ENCODE data around the gene RARRES1. TPM values are rescaled to one million over a fixed set of nuclear protein-coding genes. Genes with fewer than 3 reads are reported as not detected.

The RARRES1 gene, protein sequence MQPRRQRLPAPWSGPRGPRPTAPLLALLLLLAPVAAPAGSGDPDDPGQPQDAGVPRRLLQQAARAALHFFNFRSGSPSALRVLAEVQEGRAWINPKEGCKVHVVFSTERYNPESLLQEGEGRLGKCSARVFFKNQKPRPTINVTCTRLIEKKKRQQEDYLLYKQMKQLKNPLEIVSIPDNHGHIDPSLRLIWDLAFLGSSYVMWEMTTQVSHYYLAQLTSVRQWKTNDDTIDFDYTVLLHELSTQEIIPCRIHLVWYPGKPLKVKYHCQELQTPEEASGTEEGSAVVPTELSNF
- 2.4 and 4.9 TPM in 2 replicates for total RNA-seq

DNA sequence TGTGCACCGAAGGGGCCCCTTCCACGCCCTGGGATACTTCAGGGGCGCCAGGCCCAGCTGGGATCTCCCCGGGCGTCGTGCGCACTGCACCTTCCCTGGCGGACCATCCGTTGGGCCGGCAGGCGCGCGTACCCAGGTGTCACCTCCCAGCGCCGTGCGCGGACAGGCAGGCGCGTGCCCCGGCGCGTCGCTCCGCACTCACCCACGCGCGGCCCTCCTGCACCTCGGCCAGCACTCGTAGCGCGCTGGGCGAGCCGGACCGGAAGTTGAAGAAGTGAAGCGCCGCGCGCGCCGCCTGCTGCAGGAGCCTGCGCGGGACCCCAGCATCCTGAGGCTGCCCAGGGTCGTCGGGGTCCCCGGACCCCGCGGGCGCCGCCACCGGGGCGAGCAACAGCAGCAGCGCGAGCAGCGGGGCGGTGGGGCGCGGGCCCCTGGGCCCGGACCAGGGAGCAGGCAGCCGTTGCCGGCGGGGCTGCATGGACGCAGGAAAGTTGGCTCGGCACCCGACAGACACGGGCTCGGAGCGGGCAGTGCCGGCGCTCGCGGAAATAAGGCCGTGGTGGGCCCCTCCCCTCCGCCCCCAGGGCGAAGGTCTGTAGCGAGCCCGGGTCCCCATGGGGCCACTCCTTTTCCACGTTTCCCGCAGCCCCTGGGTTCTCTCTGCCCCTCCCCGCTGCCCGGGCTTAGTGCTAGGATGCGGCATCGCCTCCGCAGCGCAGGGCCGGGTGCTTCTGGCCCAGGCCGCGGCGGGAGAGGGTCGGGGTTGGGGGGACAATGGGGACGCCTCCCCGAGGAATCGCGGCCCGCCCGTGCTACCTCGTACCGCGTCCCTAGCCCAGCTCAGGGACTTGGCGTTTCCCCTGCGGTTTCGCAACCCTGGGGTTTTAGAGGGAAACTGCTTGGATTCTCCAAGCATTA is at the start of gene RARRES1:
RARRES1 (minus strand) TSS at position 520 of the 918 bp plus-strand sequence; CDS start at position 478, 42 bp downstream.
- no peak for DNase-seq (ENCODE audit: low read depth, low spot score)

DNA sequence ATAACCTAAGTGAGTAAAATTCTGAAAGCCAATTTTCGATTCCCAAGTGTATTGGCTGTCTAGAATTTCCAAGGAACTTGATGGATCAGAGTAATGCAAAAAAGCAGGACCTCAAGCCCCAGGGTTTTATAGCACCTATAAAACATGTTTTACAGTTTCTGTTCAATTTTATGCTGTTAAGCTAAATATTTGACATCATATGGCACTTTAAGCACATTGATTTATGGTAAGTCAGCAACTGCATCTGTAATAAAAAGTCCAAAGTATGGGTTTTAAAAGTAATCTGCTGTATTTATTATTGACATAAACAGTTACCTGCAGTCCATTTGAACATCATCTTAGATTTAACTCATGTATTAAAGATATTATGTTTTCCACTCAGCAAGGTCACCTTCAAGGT is 49.6 kb upstream of the RARRES1 start:
- DNase-seq (ENCODE audit: low read depth, low spot score) = no peak

DNA sequence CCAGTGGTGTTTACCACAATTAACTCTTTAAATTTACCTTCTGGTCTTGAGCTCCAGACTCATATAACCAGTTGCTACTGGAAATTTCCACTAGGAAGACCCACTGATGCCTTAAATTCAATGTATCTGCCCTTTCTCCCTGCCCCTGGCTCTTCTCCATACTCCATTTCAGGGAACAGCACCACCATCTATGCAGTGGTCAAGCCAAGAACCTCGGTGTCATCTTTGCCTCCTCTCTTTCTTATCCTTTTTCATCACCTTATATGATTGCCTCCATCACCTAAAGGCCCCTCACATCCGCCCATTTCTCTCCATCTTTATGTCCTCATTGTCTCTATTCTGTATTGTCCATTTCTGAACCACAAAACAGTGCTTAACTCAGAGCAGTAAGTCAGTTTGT is 48.9 kb upstream of the RARRES1 start:
- DNase-seq (ENCODE audit: low read depth, low spot score) = no peak

DNA sequence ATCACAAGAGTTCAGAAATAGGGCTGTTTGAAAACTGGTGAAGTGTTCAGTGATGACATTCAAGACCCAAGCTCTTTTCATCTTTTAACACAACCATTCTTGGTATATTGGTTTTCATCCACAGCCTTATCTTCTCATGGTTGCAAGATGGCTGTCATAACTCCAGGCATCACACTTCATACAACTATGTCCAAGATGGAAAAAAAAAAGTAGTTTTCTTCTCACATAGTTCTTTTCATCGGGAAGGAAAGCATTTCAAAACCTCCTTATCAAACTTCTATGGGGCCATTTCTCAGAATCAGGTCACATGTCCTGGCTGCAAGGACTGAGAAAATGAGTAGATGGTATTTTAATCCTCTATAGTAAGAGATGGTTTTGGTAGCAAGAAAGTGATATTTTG is 48.5 kb upstream of the RARRES1 start:
- DNase-seq (ENCODE audit: low read depth, low spot score) = no peak

DNA sequence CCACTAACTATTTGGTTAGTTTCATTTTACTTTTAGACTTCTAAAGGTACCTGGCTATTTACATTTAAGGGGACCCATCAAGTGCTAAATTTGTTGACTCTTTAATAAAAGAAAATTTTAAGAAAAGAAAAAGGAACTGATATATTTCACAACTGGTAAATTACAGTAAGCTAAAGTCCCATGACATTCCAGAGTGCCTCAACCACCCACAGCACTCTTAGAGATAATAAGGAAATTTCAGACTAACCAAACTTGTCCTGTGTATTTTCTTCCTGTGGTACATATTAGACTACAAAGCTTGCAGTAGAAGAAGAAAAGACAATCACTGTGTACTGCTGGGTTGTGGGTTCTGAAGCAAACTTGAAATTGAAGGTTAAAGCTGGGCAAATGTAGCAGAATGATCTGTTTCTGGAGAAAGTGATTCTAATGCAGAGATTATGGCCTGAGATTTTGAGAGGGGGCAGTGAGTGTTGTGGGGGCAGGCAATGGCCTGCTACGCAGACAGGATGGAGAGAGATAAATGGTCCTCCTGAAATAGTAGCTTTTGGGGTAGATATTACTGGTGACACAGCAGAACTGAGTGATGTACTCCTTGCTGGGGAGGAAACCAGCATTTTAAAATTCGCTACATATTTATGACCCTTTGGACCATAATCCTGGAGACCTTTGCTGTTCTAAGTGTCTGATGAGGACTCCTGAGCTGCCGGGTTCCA is 45.1 kb upstream of the RARRES1 start:
- no peak for DNase-seq (ENCODE audit: low read depth, low spot score)

DNA sequence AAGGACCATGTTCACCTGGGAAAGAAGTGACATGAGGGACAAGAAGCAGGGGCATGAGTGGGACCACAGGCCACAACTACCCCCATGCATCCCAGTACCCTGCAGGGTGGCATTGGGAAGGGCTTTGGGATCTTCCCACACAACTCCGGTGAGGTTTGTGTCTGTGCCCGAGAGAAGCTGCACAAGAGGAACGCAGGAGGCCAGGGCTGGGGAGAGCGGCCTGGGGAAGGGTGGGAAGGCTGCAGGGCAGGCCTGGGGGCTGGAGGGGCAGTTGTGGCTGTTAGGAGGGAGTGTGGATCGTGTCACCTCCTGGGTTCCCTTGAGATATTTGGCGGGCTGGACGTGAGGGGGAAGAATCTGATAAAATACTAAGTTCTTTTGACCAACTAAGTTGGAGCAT is 44.3 kb upstream of the RARRES1 start:
- no peak for DNase-seq (ENCODE audit: low read depth, low spot score)

DNA sequence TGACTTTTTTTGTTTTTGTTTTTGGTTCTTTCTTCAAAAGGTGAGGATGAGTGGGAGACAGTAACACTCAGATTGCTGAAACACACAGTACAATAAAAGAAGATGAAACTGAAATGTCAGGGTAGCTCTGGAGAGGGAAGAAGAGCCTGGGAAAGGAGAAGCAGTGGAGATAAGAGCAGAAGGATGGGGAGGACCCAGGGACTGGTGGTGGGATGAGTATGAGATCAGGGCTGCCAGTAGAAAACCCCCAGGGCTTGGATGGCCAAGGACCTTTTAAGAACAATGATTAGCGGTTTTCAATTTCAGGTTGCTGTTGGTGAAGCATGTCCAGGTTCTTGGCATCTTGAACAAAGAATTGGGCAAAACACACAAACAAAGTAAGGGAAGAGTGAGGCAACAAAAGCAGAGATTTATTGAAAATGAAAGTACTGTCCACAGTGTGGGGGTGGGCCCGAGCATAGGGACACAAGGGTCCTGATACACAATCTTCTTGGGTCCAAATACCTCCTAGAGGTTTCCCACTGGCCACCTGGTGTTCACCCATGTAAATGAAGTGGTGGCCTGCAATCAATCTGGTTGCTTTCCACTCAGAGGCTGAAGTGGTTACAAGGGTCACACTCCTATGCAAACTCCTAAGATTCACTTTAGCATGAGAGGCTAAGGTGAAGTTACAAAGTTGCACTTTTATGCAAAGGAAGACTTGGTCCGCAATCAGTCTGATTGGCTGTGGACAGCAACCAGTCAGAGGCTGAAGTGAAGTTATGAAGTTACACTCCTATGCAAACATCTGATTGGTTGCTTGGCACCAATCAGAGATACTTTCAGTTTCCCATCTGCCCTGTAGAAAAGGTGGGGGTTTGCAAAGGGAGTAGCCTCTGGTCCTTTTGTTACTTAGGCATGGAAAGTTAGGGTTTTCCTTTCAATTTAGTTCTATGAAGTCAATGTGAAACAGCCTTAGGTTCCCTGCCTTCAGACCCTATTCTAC is 43.5 kb upstream of the RARRES1 start:
- no peak for DNase-seq (ENCODE audit: low read depth, low spot score)

DNA sequence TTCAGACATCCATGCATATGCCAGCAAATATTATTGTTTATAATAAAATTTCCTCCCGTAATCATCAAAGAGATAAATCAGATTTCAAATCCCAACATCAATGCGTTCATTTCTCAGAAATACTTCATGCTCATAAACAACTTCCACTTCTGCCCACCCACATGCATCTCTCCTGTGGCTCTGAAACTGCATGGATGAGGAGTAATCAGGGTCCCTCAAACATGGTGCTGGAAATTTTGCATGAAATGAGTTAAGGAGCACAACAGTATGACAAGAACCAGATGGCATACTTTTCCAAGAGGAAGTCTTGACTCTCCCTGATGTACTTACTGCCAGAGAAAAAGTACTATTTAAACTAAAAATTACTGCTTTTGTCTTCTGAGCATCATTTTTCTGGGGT is 42.7 kb upstream of the RARRES1 start:
- DNase-seq (ENCODE audit: low read depth, low spot score) = no peak

DNA sequence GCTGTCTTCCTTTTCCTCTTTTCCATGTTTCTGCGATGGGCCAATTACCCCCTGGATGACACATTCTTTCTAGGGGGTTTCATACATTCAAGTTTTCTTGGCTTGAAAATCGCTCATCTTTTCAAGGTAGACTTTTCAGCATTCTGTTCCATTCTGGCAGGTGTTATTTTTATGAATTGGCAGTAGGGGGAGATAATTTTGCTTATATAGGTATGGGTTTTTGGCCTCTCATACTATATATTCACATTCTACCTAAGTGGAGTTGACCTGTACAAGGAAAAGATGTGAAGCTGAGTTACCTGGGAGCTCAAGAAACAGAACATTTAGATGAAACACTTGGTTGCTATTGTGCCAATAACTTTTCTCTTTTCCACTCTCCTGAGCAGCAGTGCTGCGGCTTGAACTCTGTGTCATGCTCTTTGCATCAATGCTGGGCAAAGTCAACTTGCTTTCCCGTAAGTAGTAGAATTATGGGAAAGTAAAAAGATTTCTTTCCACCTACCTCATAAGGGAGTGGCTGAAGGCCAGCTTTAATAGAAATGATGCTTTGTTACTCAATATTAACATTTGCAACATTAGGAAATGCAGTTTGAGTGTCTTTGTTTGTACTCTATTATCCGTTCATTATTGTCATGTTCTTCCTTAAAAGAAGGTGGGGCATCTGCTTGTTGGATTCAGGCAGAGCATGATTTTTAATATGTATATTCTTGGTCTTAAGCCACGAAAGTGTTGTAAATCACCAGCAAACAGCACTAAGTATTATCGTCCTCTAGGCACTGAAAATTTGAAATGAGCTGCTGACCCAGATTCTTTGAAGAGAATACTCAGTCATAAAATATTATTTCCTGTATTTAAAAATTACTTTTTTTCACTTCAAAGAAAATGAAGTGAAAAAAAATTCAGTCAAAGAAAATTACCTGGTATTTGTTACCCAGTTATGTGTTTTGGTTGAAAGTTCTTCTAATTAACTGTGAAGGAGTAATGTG is 41.9 kb upstream of the RARRES1 start:
- DNase-seq (ENCODE audit: low read depth, low spot score) = no peak

DNA sequence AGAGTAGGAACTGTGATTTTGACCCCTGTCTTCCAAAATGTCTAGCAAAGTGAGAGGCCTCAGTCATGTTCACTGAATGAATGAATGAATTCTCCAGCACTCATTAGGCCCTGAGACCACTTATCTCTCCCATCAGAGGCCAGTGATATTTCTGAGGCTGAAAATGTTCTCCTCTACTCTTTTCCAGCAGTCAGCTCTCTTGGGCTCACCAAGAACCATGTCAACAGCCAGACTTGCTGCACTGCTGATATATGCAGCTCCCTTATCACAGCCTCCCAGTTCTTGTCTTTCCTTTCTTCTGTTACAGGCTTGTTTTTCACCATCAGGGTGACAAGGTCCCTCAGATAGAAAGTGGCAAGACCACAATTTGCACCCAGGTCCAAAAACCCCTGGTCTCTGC is 40.9 kb upstream of the RARRES1 start:
- DNase-seq (ENCODE audit: low read depth, low spot score) = no peak

DNA sequence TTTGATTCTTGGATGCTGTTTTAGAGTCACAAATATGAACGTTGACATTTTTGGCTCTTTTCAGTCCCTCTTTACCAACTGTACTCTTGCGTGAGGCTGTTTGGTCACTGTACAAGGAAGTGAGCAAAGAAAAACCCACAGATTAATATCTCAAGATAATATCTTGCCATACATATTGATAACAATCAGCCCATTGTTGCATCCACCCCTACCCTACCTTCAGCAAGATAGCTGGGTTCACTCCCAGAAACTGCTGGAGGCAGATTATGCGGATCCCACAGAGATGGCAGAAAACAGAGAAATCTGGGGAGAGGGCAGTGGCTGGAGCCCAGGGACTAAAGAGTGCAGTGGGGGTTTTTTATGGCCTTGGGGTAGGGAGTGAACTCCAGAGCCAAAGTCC is 39.7 kb upstream of the RARRES1 start:
- no peak for DNase-seq (ENCODE audit: low read depth, low spot score)

DNA sequence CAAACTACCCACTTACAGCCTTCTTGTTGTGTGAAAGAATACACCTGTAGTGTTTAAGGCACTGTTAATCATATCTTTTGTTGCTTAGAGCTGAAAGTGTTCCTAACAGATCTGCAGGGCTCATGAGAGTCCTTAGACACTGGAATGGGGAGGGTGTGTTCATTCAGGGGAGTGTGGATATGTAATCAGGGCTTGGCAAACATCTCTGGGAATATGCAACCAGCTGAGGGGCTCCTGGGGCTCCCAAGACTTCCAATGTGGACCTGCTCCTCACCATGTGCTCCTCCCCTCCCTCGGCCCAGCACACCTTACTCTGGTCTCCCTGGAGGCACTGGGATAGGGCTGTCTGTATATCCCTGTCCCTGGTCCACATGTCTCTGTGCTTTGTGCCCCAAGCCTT is 39.3 kb upstream of the RARRES1 start:
- no peak for DNase-seq (ENCODE audit: low read depth, low spot score)

DNA sequence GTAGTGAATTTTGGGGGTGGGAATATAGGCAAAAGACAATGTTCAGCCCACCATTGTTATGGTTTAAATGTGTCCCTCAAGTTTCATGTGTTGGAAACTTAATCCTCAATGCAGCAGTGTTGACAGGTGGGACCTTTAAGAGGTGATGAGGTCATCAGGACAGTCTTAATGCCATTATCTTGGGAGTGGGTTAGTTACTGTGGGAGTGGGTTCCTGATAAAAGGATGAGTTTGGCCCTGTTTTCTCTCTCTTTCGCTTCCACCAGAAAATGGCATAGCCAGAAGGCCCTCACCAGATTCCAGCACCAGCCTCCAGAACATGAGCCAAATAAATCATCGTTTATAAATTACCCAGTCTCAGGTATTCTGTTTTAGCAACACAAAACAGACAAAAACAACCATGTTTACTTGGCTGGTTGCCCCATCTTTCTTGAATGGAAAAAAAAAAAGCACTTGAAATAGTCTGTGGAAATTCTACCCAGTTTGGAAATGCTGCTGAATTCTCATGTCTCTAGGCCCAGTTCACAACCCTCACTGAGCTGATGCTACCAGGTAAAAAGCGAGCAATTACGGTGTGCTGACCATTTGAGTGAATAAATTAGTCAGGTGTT is 38.6 kb upstream of the RARRES1 start:
- no peak for DNase-seq (ENCODE audit: low read depth, low spot score)

DNA sequence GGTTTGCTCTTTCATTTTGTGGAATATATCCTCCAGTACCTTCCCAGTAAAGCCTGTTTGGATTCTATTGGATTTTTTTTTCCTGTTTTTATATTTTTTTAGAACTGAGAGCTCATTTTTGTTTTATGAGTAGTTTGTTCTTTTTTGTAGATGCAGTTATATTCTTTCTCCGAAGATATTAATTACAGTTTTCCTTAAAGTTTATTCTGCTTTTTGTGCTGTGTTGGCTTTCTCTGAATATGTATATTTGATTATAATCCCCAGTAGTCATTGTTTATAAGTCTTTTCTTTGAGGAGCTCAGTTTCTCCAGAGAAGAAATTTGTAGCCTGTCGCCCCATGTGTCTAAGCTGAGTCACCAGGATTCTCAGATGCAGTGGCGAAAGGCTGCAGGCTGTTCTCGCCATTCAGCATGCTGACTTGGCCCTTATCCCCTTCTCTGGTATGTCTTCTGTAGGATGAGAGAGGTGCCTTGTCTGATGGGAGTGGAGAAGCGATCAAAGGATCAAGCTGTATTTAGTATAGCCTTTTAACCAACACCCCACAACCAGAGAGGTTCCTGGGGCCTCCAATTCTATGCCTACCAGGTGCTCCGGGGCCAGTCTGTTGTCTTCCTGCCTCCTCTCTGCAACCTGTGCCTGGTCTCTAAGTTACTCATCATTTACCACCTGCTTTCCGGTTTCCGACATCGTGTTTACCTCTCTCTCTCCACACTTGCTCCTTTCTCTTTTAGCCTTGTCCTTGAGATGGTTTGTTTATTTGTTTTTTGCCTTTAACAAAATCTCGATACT is 37.9 kb upstream of the RARRES1 start:
- DNase-seq (ENCODE audit: low read depth, low spot score) = no peak

DNA sequence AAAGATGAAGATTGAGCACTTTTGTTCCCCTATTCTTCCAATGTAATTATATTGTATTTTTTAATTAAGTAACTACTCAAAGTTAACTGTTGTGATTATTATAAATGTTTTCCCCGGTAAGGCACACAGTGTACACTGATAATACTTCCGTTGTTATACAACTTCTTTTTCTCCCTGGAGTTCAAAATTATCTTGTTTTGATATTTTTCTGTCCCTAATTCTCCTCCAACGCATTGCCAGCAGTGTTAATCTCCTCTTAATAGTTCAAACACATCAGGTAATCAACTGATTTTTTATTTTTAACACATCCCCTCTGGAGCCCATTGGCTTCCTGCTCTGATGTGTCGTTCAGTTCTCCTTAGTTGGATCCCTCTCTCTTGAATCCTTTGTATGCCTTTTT is 37.3 kb upstream of the RARRES1 start:
- DNase-seq (ENCODE audit: low read depth, low spot score) = no peak

DNA sequence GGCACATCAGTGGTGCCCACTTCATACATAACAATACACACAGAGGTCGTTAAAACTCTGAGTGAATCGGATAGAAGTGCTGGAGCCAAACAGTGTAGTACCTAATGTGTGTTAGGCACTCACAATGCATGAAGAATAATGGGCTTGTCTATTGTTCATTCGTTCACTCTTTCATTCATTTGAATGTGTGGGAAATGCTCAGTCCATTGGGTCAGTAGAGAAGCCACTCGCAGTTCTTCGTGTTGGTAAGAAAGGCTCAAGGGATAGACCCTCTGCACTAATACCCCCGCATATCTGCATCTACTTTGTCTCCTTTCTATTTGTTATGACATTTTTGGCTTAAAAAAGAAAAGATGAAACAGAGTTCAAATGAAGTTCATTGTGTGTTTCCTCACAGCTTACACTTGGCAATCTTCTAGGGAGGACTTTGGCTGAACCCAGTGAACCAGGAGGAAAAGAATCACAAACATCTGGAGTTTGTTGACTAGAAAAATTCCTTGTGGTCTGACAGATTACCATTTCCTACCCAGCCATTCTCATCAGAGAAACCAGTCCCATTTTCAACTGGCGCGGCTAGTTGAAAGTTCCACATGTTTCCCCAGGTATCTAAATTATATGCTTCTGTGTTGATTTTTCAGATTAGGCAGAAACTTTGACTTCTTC is 36.8 kb upstream of the RARRES1 start:
- DNase-seq (ENCODE audit: low read depth, low spot score) = peak; percentile 71

DNA sequence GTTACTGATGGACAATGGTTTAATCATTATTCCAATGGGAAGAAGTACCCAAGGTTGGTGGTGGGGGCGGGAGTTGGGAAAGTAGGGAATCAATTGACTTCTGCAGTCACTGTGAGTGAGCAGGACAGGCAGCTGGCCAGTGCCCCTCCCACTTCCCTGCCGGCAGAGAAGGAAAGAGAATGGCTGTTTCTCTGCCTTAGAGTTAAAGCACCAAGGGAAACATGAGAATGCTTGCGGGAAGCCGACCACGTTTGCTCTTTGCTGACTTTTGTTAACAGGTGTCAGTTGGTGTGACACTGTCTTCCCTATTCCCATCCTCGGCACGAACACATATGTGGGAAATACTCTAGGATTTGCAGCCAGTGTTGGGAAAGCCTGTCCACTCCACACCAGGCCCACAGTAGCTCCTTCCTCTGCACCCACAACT is 36.1 kb upstream of the RARRES1 start:
- DNase-seq (ENCODE audit: low read depth, low spot score) = no peak

DNA sequence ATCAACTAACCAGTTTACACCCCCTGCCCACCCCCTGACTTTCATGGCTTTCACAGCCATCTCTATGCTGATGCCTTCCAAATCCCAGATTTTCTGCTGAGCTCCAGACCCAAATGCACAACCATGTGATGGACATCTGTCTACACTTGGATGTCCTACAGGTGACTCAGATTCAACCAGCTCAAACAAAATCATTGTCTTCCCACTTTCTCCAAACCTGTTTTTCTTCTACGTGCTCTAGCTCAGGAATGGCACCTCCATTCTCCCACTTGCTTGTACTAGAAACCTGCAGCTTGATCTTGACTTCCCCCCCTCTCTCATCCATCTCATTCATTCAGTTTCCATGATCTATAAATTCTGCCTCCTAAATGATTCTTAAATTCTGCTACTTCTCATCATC is 34.1 kb upstream of the RARRES1 start:
- DNase-seq (ENCODE audit: low read depth, low spot score) = no peak
